ENCODE results near the gene SAP30L.
A peak's percentile ranks its signal among the peaks of the same experiment; 100 is the strongest.

SAP30L gene

DNA sequence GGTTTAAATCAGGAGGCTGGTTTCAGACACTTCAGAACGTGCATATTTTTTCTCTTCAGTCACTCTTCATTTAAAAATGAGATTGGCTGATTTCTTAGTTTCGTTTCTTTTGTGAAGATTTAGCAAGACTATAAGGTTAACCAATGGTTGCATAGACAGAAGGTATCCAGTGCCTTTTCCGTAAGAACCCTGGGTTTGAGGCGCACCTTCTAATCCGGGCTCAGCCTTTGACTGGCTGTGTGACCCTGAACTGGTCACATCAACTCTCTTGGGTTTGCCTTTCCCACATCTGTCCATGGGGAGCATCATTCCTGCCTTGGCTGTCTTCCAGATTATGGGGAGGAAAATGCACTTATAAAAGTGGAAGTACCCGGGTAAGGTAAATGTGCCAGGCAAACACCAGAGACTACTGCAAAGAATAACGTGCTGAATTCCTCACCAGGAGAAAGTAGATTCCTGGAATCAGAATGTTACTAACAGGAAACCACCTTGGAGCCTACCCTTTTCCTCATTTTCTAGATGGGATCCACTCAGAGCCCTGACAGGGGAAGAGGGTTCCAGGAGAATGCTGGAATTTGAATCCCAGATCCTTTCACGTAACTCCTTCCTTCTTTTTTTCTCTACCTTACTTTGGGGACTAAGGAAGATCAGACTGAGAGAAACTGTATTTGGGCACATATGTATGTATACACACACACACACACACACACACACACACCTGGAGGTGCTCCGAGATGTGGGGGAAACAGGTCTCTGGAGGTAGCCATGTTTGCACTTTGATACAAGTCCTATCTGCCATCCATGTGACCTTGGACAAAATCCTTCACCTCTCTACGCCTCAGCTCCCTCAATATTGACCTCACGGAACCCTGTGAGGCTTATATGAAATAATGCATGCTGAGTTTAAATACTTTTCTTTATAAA lies 25.4 kb downstream of the SAP30L start:
- H3K4me1 ChIP-seq (ENCODE audit: control insufficient read depth in 2 of 2, insufficient read depth in 2 of 2, low read length in 2 of 2): peaks cover 4 to 5% of the 10 kb centered on the region in 2 donors
- H3K27me3 ChIP-seq (ENCODE audit: control insufficient read depth in 2 of 2, insufficient read depth in 2 of 2, low read length in 2 of 2): peaks cover 47 to 64% of the 10 kb centered on the region in 2 donors
- H3K9ac ChIP-seq (ENCODE audit: low read depth in 1 of 2, low read length in 2 of 2): no peak overlapping the region
- no peaks in the 10 kb centered on the region for H3K36me3 ChIP-seq (ENCODE audit: control insufficient read depth in 2 of 2, insufficient read depth in 2 of 2, low read length in 2 of 2)
- no peaks in the 10 kb centered on the region for H3K9me3 ChIP-seq (ENCODE audit: control insufficient read depth in 2 of 2, low read length in 2 of 2)
- no peak overlapping the region for H3K27ac ChIP-seq (ENCODE audit: low read depth in 2 of 2, low read length in 2 of 2)
- H3K4me3 ChIP-seq (ENCODE audit: low read length in 2 of 2): no peak overlapping the region

DNA sequence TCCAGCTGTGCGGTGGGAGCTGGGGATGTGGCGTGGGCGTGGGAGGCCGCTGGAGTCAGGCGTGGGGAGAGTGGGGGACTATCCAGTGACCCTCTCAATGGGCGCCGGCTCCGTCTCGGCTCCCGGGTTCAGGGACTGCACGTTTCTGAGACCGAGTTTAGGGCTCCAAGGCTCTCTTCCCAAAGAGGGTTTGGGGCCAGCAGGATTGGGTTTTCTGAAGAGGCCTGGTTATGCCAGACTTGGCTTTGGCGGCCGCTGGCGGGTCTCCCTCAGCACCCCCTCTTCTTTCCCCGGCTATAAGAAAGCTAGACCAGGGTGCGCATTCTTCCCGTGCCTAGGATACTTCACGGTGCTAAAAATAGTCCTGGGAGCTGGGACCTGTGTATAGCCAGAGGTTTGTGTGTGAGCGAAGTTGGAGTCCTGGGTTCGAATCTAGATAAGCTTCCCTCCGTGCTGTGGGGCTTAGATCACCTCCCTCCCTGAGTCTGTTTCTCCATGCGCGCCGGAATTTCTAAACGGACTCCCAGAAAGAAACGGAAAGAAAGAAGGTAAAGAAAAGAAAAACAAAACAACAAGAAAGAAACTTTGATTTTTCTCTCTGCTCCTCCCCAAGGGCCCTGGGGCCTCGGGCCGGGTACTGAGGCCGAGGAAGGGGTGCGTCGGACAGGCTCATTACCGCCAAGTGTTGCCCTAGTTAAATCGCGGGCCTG lies 27.2 kb downstream of the SAP30L start:
- H3K4me1 ChIP-seq (ENCODE audit: control insufficient read depth in 2 of 2, insufficient read depth in 2 of 2, low read length in 2 of 2): peaks cover 14 to 17% of the 10 kb centered on the region in 2 donors
- H3K36me3 ChIP-seq (ENCODE audit: control insufficient read depth in 2 of 2, insufficient read depth in 2 of 2, low read length in 2 of 2): no peaks in the 10 kb centered on the region
- H3K9ac ChIP-seq (ENCODE audit: low read depth in 1 of 2, low read length in 2 of 2): no peak overlapping the region
- peaks cover 65 to 82% of the 10 kb centered on the region in 2 donors for H3K27me3 ChIP-seq (ENCODE audit: control insufficient read depth in 2 of 2, insufficient read depth in 2 of 2, low read length in 2 of 2)
- H3K9me3 ChIP-seq (ENCODE audit: control insufficient read depth in 2 of 2, low read length in 2 of 2): no peaks in the 10 kb centered on the region
- H3K4me3 ChIP-seq (ENCODE audit: low read length in 2 of 2): no peak overlapping the region
- H3K27ac ChIP-seq (ENCODE audit: low read depth in 2 of 2, low read length in 2 of 2): no peak overlapping the region

DNA sequence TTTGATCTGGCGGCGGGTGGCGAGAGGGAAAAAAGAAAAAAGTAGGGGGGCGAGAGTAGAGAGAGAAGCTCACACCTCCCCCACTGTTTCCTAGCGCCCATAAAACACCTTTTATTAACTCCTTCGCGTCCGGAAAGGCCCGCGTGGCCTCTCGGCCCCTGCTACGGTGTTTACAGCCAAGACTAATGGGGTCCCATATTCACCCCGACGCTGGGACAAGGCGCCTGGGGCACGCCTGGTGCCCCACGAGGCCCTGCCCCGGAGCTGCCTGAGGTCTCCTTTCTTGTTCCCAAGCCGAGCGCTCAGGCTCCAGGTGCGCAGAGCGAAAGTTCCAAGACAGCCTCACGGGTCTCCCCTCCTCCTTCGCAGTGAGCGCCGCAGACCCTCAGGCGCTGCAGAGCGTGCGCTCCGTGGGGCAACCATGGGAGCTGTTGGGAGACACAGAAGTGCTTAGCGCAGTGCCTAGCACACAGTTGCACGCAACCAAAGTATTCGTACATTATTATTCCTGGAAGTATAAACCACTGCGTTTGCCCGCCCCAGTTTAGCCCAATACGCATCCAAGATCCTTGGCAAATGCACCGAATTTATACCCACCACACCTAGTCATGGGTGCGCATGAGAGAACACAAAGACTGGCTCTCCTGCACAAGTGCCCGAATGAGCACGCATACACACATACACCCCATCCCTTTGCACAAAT lies 27.9 kb downstream of the SAP30L start:
- no peaks in the 10 kb centered on the region for H3K9me3 ChIP-seq (ENCODE audit: control insufficient read depth in 2 of 2, low read length in 2 of 2)
- H3K4me1 ChIP-seq (ENCODE audit: control insufficient read depth in 2 of 2, insufficient read depth in 2 of 2, low read length in 2 of 2): peaks cover 14 to 18% of the 10 kb centered on the region in 2 donors
- peaks cover 70 to 87% of the 10 kb centered on the region in 2 donors for H3K27me3 ChIP-seq (ENCODE audit: control insufficient read depth in 2 of 2, insufficient read depth in 2 of 2, low read length in 2 of 2)
- no peak overlapping the region for H3K9ac ChIP-seq (ENCODE audit: low read depth in 1 of 2, low read length in 2 of 2)
- no peak overlapping the region for H3K27ac ChIP-seq (ENCODE audit: low read depth in 2 of 2, low read length in 2 of 2)
- H3K4me3 ChIP-seq (ENCODE audit: low read length in 2 of 2): no peak overlapping the region
- no peaks in the 10 kb centered on the region for H3K36me3 ChIP-seq (ENCODE audit: control insufficient read depth in 2 of 2, insufficient read depth in 2 of 2, low read length in 2 of 2)

DNA sequence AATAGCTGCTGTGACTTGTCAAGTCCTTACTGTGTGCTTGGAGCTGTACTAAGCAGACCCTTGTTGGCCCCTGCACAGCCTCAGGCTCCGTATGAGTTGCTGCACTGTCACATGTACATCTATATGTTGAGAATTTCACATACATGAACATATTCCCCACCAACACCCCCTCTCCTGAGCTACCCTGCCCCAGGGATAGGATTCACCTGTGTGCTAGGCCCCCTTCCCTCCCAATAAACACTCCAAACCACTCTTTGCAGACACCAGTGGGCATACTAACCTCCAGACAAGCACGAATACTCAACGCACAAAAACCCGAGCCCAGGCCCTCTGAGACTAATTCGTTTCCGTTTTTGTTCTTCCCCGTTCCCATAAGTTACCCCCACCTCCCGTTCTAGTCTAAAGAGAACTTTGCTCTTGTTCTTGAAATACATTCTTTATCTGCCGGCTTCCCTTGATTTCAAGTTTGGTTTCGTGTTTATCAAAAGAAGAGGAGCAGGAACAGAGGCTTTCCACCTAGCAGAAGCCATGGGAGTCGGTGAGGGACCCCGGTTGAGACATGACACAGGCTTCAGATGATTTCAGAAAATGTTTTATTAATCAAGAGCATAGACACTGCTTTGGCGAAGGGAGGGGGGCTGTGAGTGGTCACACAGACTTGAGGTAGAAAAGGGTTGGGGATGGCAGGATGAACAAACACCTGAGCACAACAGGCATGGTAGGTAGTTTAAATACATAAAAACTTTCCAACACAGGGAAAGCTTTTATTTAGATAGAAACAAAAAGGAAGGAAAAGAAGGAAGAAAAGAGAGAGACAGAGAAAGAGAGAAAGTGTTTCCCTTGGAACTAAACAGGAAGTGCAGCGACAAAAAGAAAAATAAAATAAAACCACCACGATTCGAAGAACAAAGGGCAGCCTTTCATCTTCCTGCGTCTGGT lies 28.9 kb downstream of the SAP30L start:
- Histone ChIP-seq H3K9me3 (ENCODE audit: control insufficient read depth in 2 of 2, low read length in 2 of 2) (no peaks in the 10 kb centered on the region), H3K9ac (ENCODE audit: low read depth in 1 of 2, low read length in 2 of 2) (no peak overlapping the region), H3K36me3 (ENCODE audit: control insufficient read depth in 2 of 2, insufficient read depth in 2 of 2, low read length in 2 of 2) (no peaks in the 10 kb centered on the region), H3K27me3 (ENCODE audit: control insufficient read depth in 2 of 2, insufficient read depth in 2 of 2, low read length in 2 of 2) (peaks cover 79 to 93% of the 10 kb centered on the region in 2 donors), H3K4me1 (ENCODE audit: control insufficient read depth in 2 of 2, insufficient read depth in 2 of 2, low read length in 2 of 2) (peaks cover 14 to 18% of the 10 kb centered on the region in 2 donors), H3K27ac (ENCODE audit: low read depth in 2 of 2, low read length in 2 of 2) (no peak overlapping the region), H3K4me3 (ENCODE audit: low read length in 2 of 2) (peak overlapping the region in 1 of 2 donors; percentile 33)

DNA sequence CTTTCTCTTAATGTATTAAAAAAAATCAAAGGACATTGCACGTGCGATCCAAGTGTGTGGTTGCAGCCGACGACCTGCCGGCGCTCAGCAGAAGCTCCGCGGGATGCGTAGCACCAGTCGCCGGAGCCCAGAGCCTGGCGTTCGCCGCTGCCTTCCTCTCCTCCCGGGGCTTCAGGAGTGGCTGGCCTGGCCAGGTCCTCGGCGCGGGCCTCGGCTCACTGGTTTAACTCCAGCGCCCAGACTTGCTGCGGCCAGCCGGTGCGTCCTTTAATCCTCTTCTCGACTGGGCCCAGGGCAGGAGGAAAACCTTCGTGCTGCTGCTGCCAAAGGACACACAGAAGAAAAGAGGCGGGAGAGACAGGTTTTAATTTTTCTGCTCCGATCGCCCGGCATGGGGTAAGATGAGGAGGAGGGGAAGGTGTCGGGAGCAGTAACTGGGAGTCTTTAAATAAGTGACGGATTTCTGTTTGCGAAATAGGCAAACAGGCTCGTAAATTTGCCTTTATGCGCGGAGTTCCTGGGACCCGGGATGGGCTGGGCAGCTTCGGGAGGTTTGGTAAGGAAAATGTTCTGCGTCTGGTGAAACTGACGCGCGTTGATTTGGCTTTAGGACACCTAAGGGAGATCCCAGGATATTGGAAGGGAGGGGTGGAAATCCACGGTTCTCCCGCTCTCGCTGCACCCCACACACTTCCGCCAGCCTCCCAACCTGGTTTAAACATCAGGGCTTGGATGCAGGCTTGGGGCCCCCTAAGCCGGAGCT lies 30.0 kb downstream of the SAP30L start:
- peak overlapping the region in 1 of 2 donors; percentile 51 for H3K4me3 ChIP-seq (ENCODE audit: low read length in 2 of 2)
- peaks cover 86 to 97% of the 10 kb centered on the region in 2 donors for H3K27me3 ChIP-seq (ENCODE audit: control insufficient read depth in 2 of 2, insufficient read depth in 2 of 2, low read length in 2 of 2)
- peaks cover 14 to 18% of the 10 kb centered on the region in 2 donors for H3K4me1 ChIP-seq (ENCODE audit: control insufficient read depth in 2 of 2, insufficient read depth in 2 of 2, low read length in 2 of 2)
- H3K27ac ChIP-seq (ENCODE audit: low read depth in 2 of 2, low read length in 2 of 2): no peak overlapping the region
- H3K9me3 ChIP-seq (ENCODE audit: control insufficient read depth in 2 of 2, low read length in 2 of 2): no peaks in the 10 kb centered on the region
- H3K36me3 ChIP-seq (ENCODE audit: control insufficient read depth in 2 of 2, insufficient read depth in 2 of 2, low read length in 2 of 2): no peaks in the 10 kb centered on the region
- no peak overlapping the region for H3K9ac ChIP-seq (ENCODE audit: low read depth in 1 of 2, low read length in 2 of 2)

DNA sequence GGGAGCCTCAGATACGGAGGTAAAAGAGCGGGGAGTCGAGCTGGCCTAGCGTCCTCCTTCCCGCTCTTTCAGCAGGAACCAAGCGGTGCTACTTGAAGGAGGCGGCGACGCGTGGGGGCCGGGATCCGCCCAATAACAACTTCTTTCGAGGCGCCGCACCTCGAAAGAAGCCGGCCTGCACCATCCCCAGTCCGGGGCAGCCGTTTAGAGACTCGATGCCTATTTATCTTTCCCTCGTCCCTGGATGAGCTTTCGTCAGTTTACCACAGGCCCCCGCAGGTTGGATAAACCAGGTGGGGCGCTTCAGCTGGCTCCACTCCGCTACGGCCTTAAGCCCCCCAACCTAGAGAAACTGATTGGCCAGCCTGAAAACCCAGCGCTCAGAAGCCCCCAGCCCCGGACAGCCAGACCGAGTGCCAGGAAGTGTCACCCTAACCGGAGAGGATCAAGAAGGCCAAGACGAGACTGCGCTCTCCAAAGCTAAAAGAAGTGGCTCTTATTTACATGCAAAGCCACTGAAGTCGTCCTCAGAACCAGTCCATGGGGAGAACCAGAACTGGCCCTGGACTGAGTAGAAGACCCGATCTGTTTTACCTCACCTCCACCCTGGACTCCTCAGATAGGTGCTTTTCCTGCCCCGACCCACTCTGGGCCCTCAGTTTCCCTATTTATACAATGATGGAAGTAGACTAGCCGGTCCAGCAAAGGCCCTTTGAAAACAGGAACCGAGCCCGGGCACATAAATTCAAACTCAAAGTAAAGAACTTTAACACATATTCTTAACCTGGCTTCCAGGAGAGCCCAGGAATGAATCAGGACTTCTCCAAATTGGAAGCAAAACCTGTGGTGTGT lies 30.8 kb downstream of the SAP30L start:
- Histone ChIP-seq H3K4me3 (ENCODE audit: low read length in 2 of 2) (peak overlapping the region in 1 of 2 donors; percentile 51), H3K27me3 (ENCODE audit: control insufficient read depth in 2 of 2, insufficient read depth in 2 of 2, low read length in 2 of 2) (peaks cover 87 to 97% of the 10 kb centered on the region in 2 donors), H3K27ac (ENCODE audit: low read depth in 2 of 2, low read length in 2 of 2) (peak overlapping the region in 1 of 2 donors; percentile 43), H3K9ac (ENCODE audit: low read depth in 1 of 2, low read length in 2 of 2) (no peak overlapping the region), H3K36me3 (ENCODE audit: control insufficient read depth in 2 of 2, insufficient read depth in 2 of 2, low read length in 2 of 2) (no peaks in the 10 kb centered on the region), H3K9me3 (ENCODE audit: control insufficient read depth in 2 of 2, low read length in 2 of 2) (no peaks in the 10 kb centered on the region), H3K4me1 (ENCODE audit: control insufficient read depth in 2 of 2, insufficient read depth in 2 of 2, low read length in 2 of 2) (peaks cover 14 to 18% of the 10 kb centered on the region in 2 donors)

DNA sequence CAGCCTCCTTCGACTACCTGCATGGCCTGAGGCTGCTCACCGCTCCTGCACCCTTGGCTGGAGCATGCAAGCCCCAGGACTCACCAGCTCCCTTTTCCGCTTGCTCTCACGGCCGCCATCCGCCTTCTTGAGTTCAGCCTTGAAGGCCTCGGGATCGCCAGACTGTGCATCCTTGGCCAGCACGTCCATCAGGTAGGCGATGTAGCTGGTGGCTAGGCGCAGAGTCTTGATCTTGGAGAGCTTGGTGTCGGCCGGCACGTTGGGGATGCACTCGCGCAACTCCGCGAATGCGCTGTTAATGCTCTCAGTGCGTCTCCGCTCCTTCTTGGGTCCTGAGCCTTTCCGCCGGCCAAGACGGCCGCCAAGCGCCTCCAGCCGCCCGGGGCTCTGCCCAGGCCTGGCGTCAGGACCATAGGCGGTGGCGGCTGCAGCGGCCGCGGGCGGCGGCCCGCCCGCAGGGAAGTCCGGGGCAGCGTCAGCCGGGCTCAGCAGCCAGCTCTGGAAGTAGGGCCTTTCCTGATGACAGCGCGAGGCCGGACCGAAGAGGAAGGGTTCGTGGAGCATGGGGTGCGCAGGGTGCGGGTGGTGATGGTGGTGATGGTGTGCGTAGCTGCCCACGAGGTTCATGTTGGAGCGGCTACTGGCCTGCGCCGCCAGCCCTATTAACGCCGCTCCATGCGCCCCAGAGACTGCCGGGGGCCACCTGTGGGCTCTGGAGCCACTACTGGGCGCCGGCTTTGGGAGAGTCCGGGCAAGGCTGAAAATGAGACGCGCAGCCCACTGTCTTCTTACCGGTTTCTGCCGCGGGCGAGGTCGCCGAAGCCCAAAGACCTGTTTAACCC lies 31.8 kb downstream of the SAP30L start:
- Histone ChIP-seq H3K36me3 (ENCODE audit: control insufficient read depth in 2 of 2, insufficient read depth in 2 of 2, low read length in 2 of 2) (no peaks in the 10 kb centered on the region), H3K27me3 (ENCODE audit: control insufficient read depth in 2 of 2, insufficient read depth in 2 of 2, low read length in 2 of 2) (peaks cover 92 to 98% of the 10 kb centered on the region in 2 donors), H3K4me1 (ENCODE audit: control insufficient read depth in 2 of 2, insufficient read depth in 2 of 2, low read length in 2 of 2) (peaks cover 14 to 18% of the 10 kb centered on the region in 2 donors), H3K27ac (ENCODE audit: low read depth in 2 of 2, low read length in 2 of 2) (peak overlapping the region in 1 of 2 donors; percentile 43), H3K4me3 (ENCODE audit: low read length in 2 of 2) (peak overlapping the region; percentile 24 to 51), H3K9me3 (ENCODE audit: control insufficient read depth in 2 of 2, low read length in 2 of 2) (no peaks in the 10 kb centered on the region), H3K9ac (ENCODE audit: low read depth in 1 of 2, low read length in 2 of 2) (no peak overlapping the region)

DNA sequence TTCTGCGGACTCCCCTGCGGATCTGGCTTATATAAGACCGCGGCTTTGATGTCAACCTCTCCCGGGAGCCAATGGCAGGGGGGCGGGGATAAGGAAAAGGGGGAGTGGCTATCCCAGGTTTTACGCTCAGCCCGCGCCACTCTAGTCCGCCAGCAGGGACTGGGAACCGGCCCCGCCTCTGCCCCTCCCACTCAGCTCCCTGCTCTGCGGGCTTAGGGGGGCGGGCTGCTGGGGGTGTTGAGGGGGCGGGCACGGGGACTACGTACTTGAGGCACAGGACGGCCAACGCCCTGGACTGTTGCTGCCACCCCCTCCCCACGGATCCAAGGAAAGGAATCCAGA lies 32.4 kb downstream of the SAP30L start, which contains the start of gene HAND1:
Gene HAND1, minus strand, starts transcription at position 4 of the 342 bp plus-strand sequence. CDS start 219 bp downstream, outside the sequence.
- Histone ChIP-seq H3K9ac (ENCODE audit: low read depth in 1 of 2, low read length in 2 of 2) (no peak within 1 kb of the TSS), H3K27ac (ENCODE audit: low read depth in 2 of 2, low read length in 2 of 2) (peak within 1 kb of the TSS in 1 of 2 donors; percentile 43), H3K27me3 (ENCODE audit: control insufficient read depth in 2 of 2, insufficient read depth in 2 of 2, low read length in 2 of 2) (peaks cover 95 to 98% of the 10 kb centered on the region in 2 donors), H3K4me3 (ENCODE audit: low read length in 2 of 2) (peak within 1 kb of the TSS; percentile 24 to 51), H3K9me3 (ENCODE audit: control insufficient read depth in 2 of 2, low read length in 2 of 2) (no peaks in the 10 kb centered on the region), H3K36me3 (ENCODE audit: control insufficient read depth in 2 of 2, insufficient read depth in 2 of 2, low read length in 2 of 2) (no peaks in the 10 kb centered on the region), H3K4me1 (ENCODE audit: control insufficient read depth in 2 of 2, insufficient read depth in 2 of 2, low read length in 2 of 2) (peaks cover 14 to 23% of the 10 kb centered on the region in 2 donors)
